H9 (cell line): ENCODE results near the gene CLN5. TPM values are rescaled to one million over a fixed set of nuclear protein-coding genes. Genes with fewer than 3 reads are reported as not detected.
A peak's percentile ranks its signal among the peaks of the same experiment; 100 is the strongest.

Source experiments
- DNase-seq: peaks from one replicate; pipeline ENCODE4 v3.0.0-alpha.2; 2017
- H2AFZ ChIP-seq: one replicate; pipeline ENCODE4 v1.6.1; 2013; ENCODE audit warnings: mild to moderate bottlenecking, low read length, control low read depth, moderate library complexity
- H2AK5ac ChIP-seq: 2 replicates; pipeline ENCODE4 v1.6.1; 2013; ENCODE audit warnings: low read length, control low read depth, mixed read lengths; ENCODE audit not compliant: insufficient read length
- H2BK120ac ChIP-seq: one replicate; pipeline ENCODE4 v1.6.1; 2013; ENCODE audit warnings: low read depth, mild to moderate bottlenecking, low read length, control low read depth, inconsistent platforms; ENCODE audit not compliant: poor library complexity, severe bottlenecking
- H2BK12ac ChIP-seq: 2 replicates; pipeline ENCODE4 v1.6.1; 2013; ENCODE audit warnings: low read length, control low read depth, mixed read lengths, low read depth; ENCODE audit not compliant: insufficient read length
- H2BK15ac ChIP-seq: 2 replicates; pipeline ENCODE4 v1.6.1; 2013; ENCODE audit warnings: low read depth, low read length, control low read depth
- H2BK20ac ChIP-seq: one replicate; pipeline ENCODE4 v1.6.1; 2013; ENCODE audit warnings: low read depth, mild to moderate bottlenecking, low read length, control low read depth, inconsistent platforms; ENCODE audit not compliant: poor library complexity, severe bottlenecking
- H2BK5ac ChIP-seq: 2 replicates; pipeline ENCODE4 v1.6.1; 2013; ENCODE audit warnings: low read length, control low read depth, mixed read lengths; ENCODE audit not compliant: insufficient read length
- H3K14ac ChIP-seq: 2 replicates; pipeline ENCODE4 v1.6.1; 2013; ENCODE audit warnings: low read length, control low read depth; ENCODE audit not compliant: insufficient read depth
- H3K18ac ChIP-seq: 2 replicates; pipeline ENCODE4 v1.6.1; 2013; ENCODE audit warnings: low read depth, mild to moderate bottlenecking, mixed read lengths, low read length, control low read depth; ENCODE audit not compliant: insufficient read length
- H3K23ac ChIP-seq: 2 replicates; pipeline ENCODE4 v1.6.1; 2013; ENCODE audit warnings: low read length, control low read depth, mixed read lengths, low read depth; ENCODE audit not compliant: insufficient read length
- H3K23me2 ChIP-seq: 2 replicates; pipeline ENCODE4 v1.6.1; 2013; ENCODE audit warnings: low read depth, mild to moderate bottlenecking, mixed read lengths, low read length, control low read depth; ENCODE audit not compliant: insufficient read length, poor library complexity, severe bottlenecking
- H3K27ac ChIP-seq: 2 replicates; pipeline ENCODE4 v1.5.1; 2013; ENCODE audit warnings: low read length, control low read depth, mixed read lengths, low read depth; ENCODE audit not compliant: insufficient read length
- H3K27me3 ChIP-seq: 2 replicates; pipeline ENCODE4 v1.6.1; 2013; ENCODE audit warnings: low read length, control low read depth, inconsistent platforms; ENCODE audit not compliant: insufficient read depth
- H3K4ac ChIP-seq: 2 replicates; pipeline ENCODE4 v1.6.1; 2013; ENCODE audit warnings: low read depth, mild to moderate bottlenecking, control low read depth, inconsistent platforms, low read length, moderate library complexity
- H3K4me1 ChIP-seq: 2 replicates; pipeline ENCODE4 v1.6.1; 2013; ENCODE audit warnings: low read length, control low read depth, inconsistent platforms; ENCODE audit not compliant: insufficient read depth
- H3K4me2 ChIP-seq: 2 replicates; pipeline ENCODE4 v1.6.1; 2013; ENCODE audit warnings: low read length, control low read depth, mixed read lengths; ENCODE audit not compliant: insufficient read length, insufficient read depth
- H3K56ac ChIP-seq: 2 replicates; pipeline ENCODE4 v1.6.1; 2013; ENCODE audit warnings: low read depth, mild to moderate bottlenecking, mixed read lengths, low read length, control low read depth; ENCODE audit not compliant: insufficient read length
- H3K79me1 ChIP-seq: 2 replicates; pipeline ENCODE4 v1.6.1; 2013; ENCODE audit warnings: low read depth, mild to moderate bottlenecking, moderate library complexity, low read length, control low read depth, inconsistent platforms; ENCODE audit not compliant: insufficient read depth, poor library complexity, severe bottlenecking
- H3K79me2 ChIP-seq: 2 replicates; pipeline ENCODE4 v1.6.1; 2013; ENCODE audit warnings: low read length, control low read depth, inconsistent platforms; ENCODE audit not compliant: insufficient read depth
- H3K9ac ChIP-seq: 2 replicates; pipeline ENCODE4 v1.6.1; 2013; ENCODE audit warnings: low read length, control low read depth, mixed read lengths; ENCODE audit not compliant: insufficient read length; ENCODE audit errors: extremely low read depth
- H3K9me3 ChIP-seq: one replicate; pipeline ENCODE4 v1.6.1; 2013; ENCODE audit warnings: low read depth, low read length, inconsistent platforms; ENCODE audit not compliant: control insufficient read depth
- H3T11ph ChIP-seq: one replicate; pipeline ENCODE4 v1.6.1; 2013; ENCODE audit warnings: mild to moderate bottlenecking, low read length, control low read depth, inconsistent platforms
- H4K20me1 ChIP-seq: one replicate; pipeline ENCODE4 v1.6.1; 2013; ENCODE audit not compliant: control insufficient read depth, insufficient read length, insufficient read depth
- H4K5ac ChIP-seq: 2 replicates; pipeline ENCODE4 v1.6.1; 2013; ENCODE audit warnings: low read depth, mild to moderate bottlenecking, mixed read lengths, low read length, control low read depth; ENCODE audit not compliant: insufficient read length
- H4K8ac ChIP-seq: replicated peaks from 2 replicates; pipeline ENCODE4 v1.6.1; 2013; ENCODE audit warnings: low read length, control low read depth, mixed read lengths, low read depth; ENCODE audit not compliant: insufficient read length
- H4K91ac ChIP-seq: 2 replicates; pipeline ENCODE4 v1.6.1; 2013; ENCODE audit warnings: low read depth, mild to moderate bottlenecking, moderate library complexity, mixed read lengths, low read length, control low read depth; ENCODE audit not compliant: insufficient read length
- H3K27ac Mint-ChIP-seq, 3 experiments: 2 replicates in 2 of 3; 3 replicates in 1 of 3; pipeline ENCODE4 v1.8.0; 2020 to 2021; ENCODE audit warnings: mixed read lengths in 3 of 3, mild to moderate bottlenecking in 1 of 3, moderate library complexity in 1 of 3
- H3K27me3 Mint-ChIP-seq: 2 replicates; pipeline ENCODE4 v1.8.0; 2021; ENCODE audit warnings: low read depth, mild to moderate bottlenecking, moderate library complexity, mixed read lengths
- H3K36me3 Mint-ChIP-seq, 3 experiments: 2 replicates in 2 of 3; 3 replicates in 1 of 3; pipeline ENCODE4 v1.8.0; 2020 to 2021; ENCODE audit warnings: low read depth in 3 of 3, mixed read lengths in 3 of 3; ENCODE audit not compliant: insufficient read depth in 1 of 3
- H3K4me1 Mint-ChIP-seq, 2 experiments: 2 replicates each; pipeline ENCODE4 v1.8.0; 2020; ENCODE audit warnings: mixed read lengths in 2 of 2
- H3K4me3 Mint-ChIP-seq, 2 experiments: 2 replicates in 1 of 2; 3 replicates in 1 of 2; pipeline ENCODE4 v1.8.0; 2020 to 2021; ENCODE audit warnings: mild to moderate bottlenecking in 2 of 2, mixed read lengths in 2 of 2, moderate library complexity in 1 of 2
- H3K9me3 Mint-ChIP-seq, 2 experiments: 2 replicates in 1 of 2; 3 replicates in 1 of 2; pipeline ENCODE4 v1.8.0; 2020; ENCODE audit warnings: mild to moderate bottlenecking in 2 of 2, mixed read lengths in 2 of 2, moderate library complexity in 1 of 2
- WGBS: extraction: QIAGEN DNeasy Blood & Tissue Kit; methylation state at CpG from one replicate; pipeline ENCODE4 v1.1.7; 2013; ENCODE audit warnings: missing lambda C conversion rate, low lambda C conversion rate, mixed read lengths; ENCODE audit not compliant: insufficient read length; ENCODE audit errors: extremely low coverage; 5-methylcytosine and 5-hydroxymethylcytosine counted together
- total RNA-seq: library from RNA; stranded (reverse); gene quantifications from 2 replicates; pipeline ENCODE4 v1.2.1, GENCODE V29; 2021
- TF ChIP-seq, protein P1 (sequence below): fragments of 200-600 bp; sonication (generic); conservative IDR thresholded peaks from 3 replicates; pipeline ENCODE4 v1.8.0; 2021; ENCODE audit warnings: antibody characterized with exemption, mild to moderate bottlenecking

Gene CLN5
- total RNA-seq, 1 experiment from 2014 or later: 8.3 TPM

GRCh38 chr13:77047649-77048343 lies 55.9 kb downstream of the CLN5 start:
- WGBS: no CpG with 5 or more reads among the region's 8 CpGs
- no peaks in the 10 kb centered on the region for H4K20me1 ChIP-seq
- no peak overlapping the region for H2BK15ac ChIP-seq
- Mint-ChIP-seq H3K36me3 (peaks cover 14 to 47% (median 26%) of the 10 kb centered on the region in 3 experiments; a peak in 6 of 7 replicates), H3K9me3 (no peaks in the 10 kb centered on the region; a peak in 1 of 5 replicates), H3K27ac (peak overlapping the region; percentile 63 to 86 (median 63)), H3K27me3 (no peaks in the 10 kb centered on the region), H3K4me1 (peaks cover 34 to 43% of the 10 kb centered on the region in 2 experiments), H3K4me3 (0 out of 5 replicates have a peak overlapping the region, but pooled peaks of 1 of the 2 experiments have one; percentile 9)
- H2AK5ac ChIP-seq: no peak overlapping the region
- no peak overlapping the region for H2BK120ac ChIP-seq
- H2BK5ac ChIP-seq: no peak overlapping the region
- TF ChIP-seq, protein P1, sequence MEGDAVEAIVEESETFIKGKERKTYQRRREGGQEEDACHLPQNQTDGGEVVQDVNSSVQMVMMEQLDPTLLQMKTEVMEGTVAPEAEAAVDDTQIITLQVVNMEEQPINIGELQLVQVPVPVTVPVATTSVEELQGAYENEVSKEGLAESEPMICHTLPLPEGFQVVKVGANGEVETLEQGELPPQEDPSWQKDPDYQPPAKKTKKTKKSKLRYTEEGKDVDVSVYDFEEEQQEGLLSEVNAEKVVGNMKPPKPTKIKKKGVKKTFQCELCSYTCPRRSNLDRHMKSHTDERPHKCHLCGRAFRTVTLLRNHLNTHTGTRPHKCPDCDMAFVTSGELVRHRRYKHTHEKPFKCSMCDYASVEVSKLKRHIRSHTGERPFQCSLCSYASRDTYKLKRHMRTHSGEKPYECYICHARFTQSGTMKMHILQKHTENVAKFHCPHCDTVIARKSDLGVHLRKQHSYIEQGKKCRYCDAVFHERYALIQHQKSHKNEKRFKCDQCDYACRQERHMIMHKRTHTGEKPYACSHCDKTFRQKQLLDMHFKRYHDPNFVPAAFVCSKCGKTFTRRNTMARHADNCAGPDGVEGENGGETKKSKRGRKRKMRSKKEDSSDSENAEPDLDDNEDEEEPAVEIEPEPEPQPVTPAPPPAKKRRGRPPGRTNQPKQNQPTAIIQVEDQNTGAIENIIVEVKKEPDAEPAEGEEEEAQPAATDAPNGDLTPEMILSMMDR: no peak
- H3K79me1 ChIP-seq: no peaks in the 10 kb centered on the region
- no peak overlapping the region for H4K8ac ChIP-seq
- H3K23me2 ChIP-seq: no peaks in the 10 kb centered on the region
- H4K5ac ChIP-seq: no peak overlapping the region
- peaks cover 5% of the 10 kb centered on the region; the same call in 1 of the 2 replicates for H3K4me1 ChIP-seq
- H3K27ac ChIP-seq: no peak overlapping the region
- H2BK12ac ChIP-seq: no peak overlapping the region
- H4K91ac ChIP-seq: no peak overlapping the region
- no peak for DNase-seq
- no peak overlapping the region for H3K23ac ChIP-seq
- no peak overlapping the region for H3K4ac ChIP-seq
- H3T11ph ChIP-seq: no peak overlapping the region
- no peaks in the 10 kb centered on the region for H3K9me3 ChIP-seq
- H3K79me2 ChIP-seq: no peaks in the 10 kb centered on the region
- no peak overlapping the region for H3K56ac ChIP-seq
- no peak overlapping the region for H3K4me2 ChIP-seq
- no peak overlapping the region for H2BK20ac ChIP-seq
- no peak overlapping the region for H3K9ac ChIP-seq
- H3K14ac ChIP-seq: no peak overlapping the region
- no peak overlapping the region for H2AFZ ChIP-seq
- no peak overlapping the region for H3K18ac ChIP-seq
- no peaks in the 10 kb centered on the region for H3K27me3 ChIP-seq
